Activated T-cell treated with anti-CD3 and anti-CD28 coated beads, Interleukin-2, amount 50 U/mL, for 72 hours (primary cell): Measurements from ENCODE around the gene FAM131A. TPM values are rescaled to one million over a fixed set of nuclear protein-coding genes. Genes with fewer than 3 reads are reported as not detected.
"Not testable (repeated sequence)": the region's sequence is repeated elsewhere in the genome, so short reads cannot be mapped to it uniquely, and the experiment has no call there.

Experiments
- ATAC-seq, 2 donors: fragments of 150-1000 bp; cut with Tn5 transposase; replicated peaks in 1 of 2; 2 replicates each; pipeline ENCODE4 v1.10.0; 2021; ENCODE audit warnings: moderate library complexity in 2 of 2, mild to moderate bottlenecking in 1 of 2
- DNase-seq, 2 donors: peaks; one replicate each; pipeline ENCODE4 v3.0.0; 2021 to 2022; ENCODE audit warnings: mixed read lengths in 1 of 2
- H3K27ac Mint-ChIP-seq: one replicate; pipeline ENCODE4 v1.8.0; 2022; ENCODE audit warnings: mild to moderate bottlenecking, moderate library complexity, mixed read lengths
- H3K27me3 Mint-ChIP-seq: one replicate; pipeline ENCODE4 v1.8.0; 2022; ENCODE audit warnings: low read depth, mixed read lengths
- H3K36me3 Mint-ChIP-seq, 2 donors: one replicate each; pipeline ENCODE4 v1.8.0; 2022; ENCODE audit warnings: mixed read lengths in 2 of 2, mild to moderate bottlenecking in 1 of 2; ENCODE audit not compliant: insufficient read depth in 2 of 2
- H3K4me1 Mint-ChIP-seq: one replicate; pipeline ENCODE4 v1.8.0; 2022; ENCODE audit warnings: low read depth, mixed read lengths
- H3K4me3 Mint-ChIP-seq, 2 donors: one replicate each; pipeline ENCODE4 v1.8.0; 2022; ENCODE audit warnings: mild to moderate bottlenecking in 2 of 2, mixed read lengths in 2 of 2, moderate library complexity in 2 of 2
- H3K9me3 Mint-ChIP-seq, 2 donors: one replicate each; pipeline ENCODE4 v1.8.0; 2022; ENCODE audit warnings: mixed read lengths in 2 of 2
- total RNA-seq, 2 donors: library from RNA; stranded (reverse); gene quantifications; one replicate each; pipeline ENCODE4 v1.2.3, GENCODE V29; 2022

Gene FAM131A
- total RNA-seq, 2 donors from 2014 or later, result 6.6 to 7.6 TPM

- peak overlapping the region; percentile 83 for H3K27ac Mint-ChIP-seq
- H3K4me1 Mint-ChIP-seq, result peaks cover 60% of the 10 kb centered on the region
- no peaks in the 10 kb centered on the region for H3K27me3 Mint-ChIP-seq
- H3K9me3 Mint-ChIP-seq, result no peaks in the 10 kb centered on the region
- H3K36me3 Mint-ChIP-seq, result peaks cover 10 to 16% of the 10 kb centered on the region in 2 donors
- H3K4me3 Mint-ChIP-seq, result peak overlapping the region; percentile 90 to 92
- ATAC-seq (no peak), DNase-seq (no peak)
Observed at GRCh38 chr3:184336547-184337398, 627 bp upstream of the FAM131A start.

- H3K4me3 Mint-ChIP-seq, result peak overlapping the region in 1 of 2 donors; percentile 11
- H3K27me3 Mint-ChIP-seq, result no peaks in the 10 kb centered on the region
- H3K27ac Mint-ChIP-seq, result peak overlapping the region; percentile 4
- no peaks in the 10 kb centered on the region for H3K9me3 Mint-ChIP-seq
- DNase-seq (no peak), ATAC-seq (no peak)
- peaks cover 47% of the 10 kb centered on the region for H3K4me1 Mint-ChIP-seq
- peaks cover 6 to 7% of the 10 kb centered on the region in 2 donors for H3K36me3 Mint-ChIP-seq
Observed at GRCh38 chr3:184337981-184338380, 581 bp downstream of the FAM131A start.

GRCh38 chr3:184338511-184338945 is 1.1 kb downstream of the FAM131A start:
- peak overlapping the region; percentile 13 to 18 for H3K4me3 Mint-ChIP-seq
- H3K9me3 Mint-ChIP-seq, result no peaks in the 10 kb centered on the region
- peaks cover 42% of the 10 kb centered on the region for H3K4me1 Mint-ChIP-seq
- peaks cover 3 to 4% of the 10 kb centered on the region in 2 donors for H3K36me3 Mint-ChIP-seq
- DNase-seq (no peak), ATAC-seq (no peak)
- no peaks in the 10 kb centered on the region for H3K27me3 Mint-ChIP-seq
- H3K27ac Mint-ChIP-seq, result no peak overlapping the region

GRCh38 chr3:184339001-184339400 is 1.6 kb downstream of the FAM131A start:
- no peaks in the 10 kb centered on the region for H3K9me3 Mint-ChIP-seq
- H3K4me3 Mint-ChIP-seq, result peak overlapping the region in 1 of 2 donors; percentile 18
- DNase-seq (no peak), ATAC-seq (no peak)
- no peaks in the 10 kb centered on the region for H3K27me3 Mint-ChIP-seq
- peaks cover 37% of the 10 kb centered on the region for H3K4me1 Mint-ChIP-seq
- no peak overlapping the region for H3K27ac Mint-ChIP-seq
- H3K36me3 Mint-ChIP-seq, result peaks cover 2 to 4% of the 10 kb centered on the region in 2 donors

DNA sequence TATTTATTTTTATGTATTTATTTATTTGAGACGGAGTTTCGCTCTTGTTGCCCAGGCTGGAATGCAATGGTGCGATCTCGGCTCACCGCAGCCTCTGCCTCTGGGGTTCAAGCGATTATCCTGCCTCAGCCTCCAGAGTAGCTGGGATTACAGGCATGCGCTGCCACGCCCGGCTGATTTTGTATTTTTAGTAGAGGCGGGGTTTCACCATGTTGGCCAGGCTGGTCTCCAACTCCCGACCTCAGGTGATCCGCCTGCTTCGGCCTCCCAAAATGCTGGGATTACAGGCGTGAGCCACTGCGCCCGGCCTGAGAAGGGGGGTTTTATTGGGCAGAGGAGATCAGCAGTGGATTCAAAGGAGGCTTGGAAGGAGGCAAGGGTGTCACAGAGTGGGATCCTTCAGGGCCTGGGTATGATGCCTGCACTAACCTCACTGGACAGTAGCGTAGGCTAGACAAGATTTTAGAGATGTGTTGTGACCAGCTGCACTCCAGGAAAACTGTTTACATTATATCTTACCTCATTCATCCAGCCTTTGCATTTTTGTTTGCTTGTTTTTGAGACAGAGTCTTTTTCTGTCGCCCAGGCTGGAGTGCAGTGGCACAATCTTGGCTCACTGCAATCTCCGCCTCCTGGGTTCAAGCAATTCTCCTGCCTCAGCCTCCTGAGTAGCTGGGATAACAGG is 2.2 kb downstream of the FAM131A start:
- not testable (repeated sequence) for H3K36me3 Mint-ChIP-seq, ATAC-seq
- peaks cover 31% of the 10 kb centered on the region for H3K4me1 Mint-ChIP-seq

DNA sequence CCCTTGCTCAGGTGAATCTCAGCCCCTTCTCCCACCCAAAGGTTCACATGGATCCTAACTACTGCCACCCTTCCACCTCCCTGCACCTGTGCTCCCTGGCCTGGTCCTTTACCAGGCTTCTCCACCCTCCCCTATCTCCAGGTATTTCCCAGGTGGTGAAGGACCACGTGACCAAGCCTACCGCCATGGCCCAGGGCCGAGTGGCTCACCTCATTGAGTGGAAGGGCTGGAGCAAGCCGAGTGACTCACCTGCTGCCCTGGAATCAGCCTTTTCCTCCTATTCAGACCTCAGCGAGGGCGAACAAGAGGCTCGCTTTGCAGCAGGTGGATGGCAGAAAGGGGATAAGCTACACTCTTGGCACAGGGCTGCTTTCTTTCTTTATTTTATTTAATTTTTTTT is 4.5 kb downstream of the FAM131A start:
- ATAC-seq, result no peak
- peaks cover 0 to 1% of the 10 kb centered on the region in 2 donors for H3K36me3 Mint-ChIP-seq
- peaks cover 15% of the 10 kb centered on the region for H3K4me1 Mint-ChIP-seq
- no peak for DNase-seq
- H3K4me3 Mint-ChIP-seq, result no peak overlapping the region
- no peak overlapping the region for H3K27ac Mint-ChIP-seq
- no peaks in the 10 kb centered on the region for H3K9me3 Mint-ChIP-seq
- no peaks in the 10 kb centered on the region for H3K27me3 Mint-ChIP-seq

More for the DNA sequence above, 2.2 kb downstream of the FAM131A start:
- not testable (repeated sequence) for DNase-seq, H3K27ac Mint-ChIP-seq, H3K27me3 Mint-ChIP-seq, H3K9me3 Mint-ChIP-seq, H3K4me3 Mint-ChIP-seq

DNA sequence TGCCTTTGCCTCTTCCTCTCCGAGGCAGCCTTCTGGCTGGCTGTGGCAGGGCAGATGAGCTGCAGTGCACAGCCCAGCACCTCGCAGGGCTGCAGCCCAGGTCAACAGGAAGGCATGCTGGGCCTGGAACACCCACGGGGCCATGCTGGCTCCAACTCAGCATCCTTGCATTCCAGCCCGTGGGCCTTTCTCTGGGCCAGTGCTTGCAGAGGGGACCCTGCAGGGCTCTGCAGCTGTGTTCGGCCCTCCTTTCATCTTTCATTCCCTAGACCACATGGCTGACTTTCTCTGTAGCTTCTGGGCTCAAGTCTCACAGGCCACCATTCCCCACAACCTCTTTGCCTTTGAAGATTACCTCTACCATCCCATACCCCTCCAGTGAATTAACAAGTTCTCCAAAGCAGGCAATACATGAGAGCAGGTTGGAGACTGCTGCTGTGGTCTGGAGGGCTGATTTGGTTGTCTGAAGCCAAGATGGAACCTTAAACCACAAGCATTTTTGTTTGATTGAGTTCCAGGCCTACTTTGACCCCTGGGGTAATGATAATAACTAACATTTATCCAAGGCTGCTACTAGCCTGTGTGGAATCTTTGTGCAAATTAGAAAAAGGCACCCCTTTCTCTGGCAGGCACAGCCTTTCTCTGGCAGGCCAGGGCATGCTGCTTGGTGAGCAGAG is 5.9 kb downstream of the FAM131A start:
- ATAC-seq (no peak), DNase-seq (no peak)
- H3K4me3 Mint-ChIP-seq, result no peak overlapping the region
- peaks cover 0 to 1% of the 10 kb centered on the region in 2 donors for H3K36me3 Mint-ChIP-seq
- peaks cover 5% of the 10 kb centered on the region for H3K4me1 Mint-ChIP-seq
- no peaks in the 10 kb centered on the region for H3K9me3 Mint-ChIP-seq
- no peaks in the 10 kb centered on the region for H3K27me3 Mint-ChIP-seq
- H3K27ac Mint-ChIP-seq, result no peak overlapping the region

GRCh38 chr3:184344579-184345316 is 7.3 kb downstream of the FAM131A start:
- H3K36me3 Mint-ChIP-seq, result peaks cover 0 to 1% of the 10 kb centered on the region in 2 donors
- no peak for DNase-seq
- no peak overlapping the region for H3K4me3 Mint-ChIP-seq
- no peaks in the 10 kb centered on the region for H3K9me3 Mint-ChIP-seq
- H3K27me3 Mint-ChIP-seq, result no peaks in the 10 kb centered on the region
- H3K4me1 Mint-ChIP-seq, result peaks cover 5% of the 10 kb centered on the region
- ATAC-seq, result no peak
- no peak overlapping the region for H3K27ac Mint-ChIP-seq

DNA sequence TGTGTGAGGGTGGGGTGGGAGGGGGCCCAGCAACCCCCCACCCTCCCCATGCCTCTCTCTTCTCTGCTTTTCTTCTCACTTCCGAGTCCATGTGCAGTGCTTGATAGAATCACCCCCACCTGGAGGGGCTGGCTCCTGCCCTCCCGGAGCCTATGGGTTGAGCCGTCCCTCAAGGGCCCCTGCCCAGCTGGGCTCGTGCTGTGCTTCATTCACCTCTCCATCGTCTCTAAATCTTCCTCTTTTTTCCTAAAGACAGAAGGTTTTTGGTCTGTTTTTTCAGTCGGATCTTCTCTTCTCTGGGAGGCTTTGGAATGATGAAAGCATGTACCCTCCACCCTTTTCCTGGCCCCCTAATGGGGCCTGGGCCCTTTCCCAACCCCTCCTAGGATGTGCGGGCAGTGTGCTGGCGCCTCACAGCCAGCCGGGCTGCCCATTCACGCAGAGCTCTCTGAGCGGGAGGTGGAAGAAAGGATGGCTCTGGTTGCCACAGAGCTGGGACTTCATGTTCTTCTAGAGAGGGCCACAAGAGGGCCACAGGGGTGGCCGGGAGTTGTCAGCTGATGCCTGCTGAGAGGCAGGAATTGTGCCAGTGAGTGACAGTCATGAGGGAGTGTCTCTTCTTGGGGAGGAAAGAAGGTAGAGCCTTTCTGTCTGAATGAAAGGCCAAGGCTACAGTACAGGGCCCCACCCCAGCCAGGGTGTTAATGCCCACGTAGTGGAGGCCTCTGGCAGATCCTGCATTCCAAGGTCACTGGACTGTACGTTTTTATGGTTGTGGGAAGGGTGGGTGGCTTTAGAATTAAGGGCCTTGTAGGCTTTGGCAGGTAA is 8.1 kb downstream of the FAM131A start:
- DNase-seq, result no peak
- Mint-ChIP-seq H3K9me3 (no peaks in the 10 kb centered on the region), H3K4me1 (peaks cover 5% of the 10 kb centered on the region), H3K4me3 (no peak overlapping the region), H3K27me3 (no peaks in the 10 kb centered on the region), H3K36me3 (peaks cover 0 to 1% of the 10 kb centered on the region in 2 donors), H3K27ac (no peak overlapping the region)
- ATAC-seq, result peak in 1 of 2 donors; percentile 29

DNA sequence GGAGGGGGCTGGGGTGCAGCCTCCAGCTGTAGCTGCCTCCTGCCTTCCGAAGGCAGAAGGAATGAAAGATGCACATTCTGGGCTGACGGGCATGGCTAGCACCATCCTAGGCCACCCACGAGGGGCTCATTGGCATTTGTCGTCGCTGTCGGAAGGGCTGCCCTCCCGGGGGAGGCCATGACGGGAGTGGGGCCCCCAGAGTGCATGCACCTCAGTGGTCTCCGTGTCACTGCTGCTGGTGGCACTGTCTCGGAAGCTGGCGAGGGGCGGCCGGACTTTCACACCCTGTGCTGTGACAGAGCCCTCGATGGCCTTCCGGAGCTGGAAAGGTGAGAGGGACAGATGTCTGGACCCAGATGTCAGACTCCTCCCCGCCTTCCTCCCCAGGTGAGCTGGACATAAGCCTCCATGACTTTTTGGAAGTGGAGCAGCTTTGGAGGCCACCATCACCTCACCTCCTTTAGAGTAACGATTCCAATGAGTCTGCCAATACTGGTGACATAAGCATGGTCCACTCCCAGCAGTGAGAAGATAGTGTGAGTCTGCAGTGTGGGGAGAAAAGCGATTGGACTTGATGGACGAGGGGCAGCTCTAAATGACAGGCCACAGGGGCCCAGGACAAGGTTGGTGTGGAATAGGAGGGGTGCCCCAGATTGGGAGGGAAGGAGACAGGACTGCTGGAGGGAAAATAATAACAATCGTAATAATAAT is 9.2 kb downstream of the FAM131A start:
- Mint-ChIP-seq H3K36me3 (peaks cover 0 to 1% of the 10 kb centered on the region in 2 donors), H3K9me3 (no peaks in the 10 kb centered on the region), H3K4me1 (peaks cover 5% of the 10 kb centered on the region), H3K4me3 (no peak overlapping the region), H3K27ac (no peak overlapping the region), H3K27me3 (no peaks in the 10 kb centered on the region)
- ATAC-seq (no peak), DNase-seq (no peak)

- no peak overlapping the region for H3K4me3 Mint-ChIP-seq
- no peaks in the 10 kb centered on the region for H3K9me3 Mint-ChIP-seq
- DNase-seq (no peak), ATAC-seq (no peak)
- H3K27me3 Mint-ChIP-seq, result no peaks in the 10 kb centered on the region
- no peak overlapping the region for H3K27ac Mint-ChIP-seq
- peaks cover 0 to 1% of the 10 kb centered on the region in 2 donors for H3K36me3 Mint-ChIP-seq
- peaks cover 5% of the 10 kb centered on the region for H3K4me1 Mint-ChIP-seq
Observed at GRCh38 chr3:184347321-184348056, 10.1 kb downstream of the FAM131A start.
